ENCODE results near the gene ANXA10. TPM values are rescaled to one million over a fixed set of nuclear protein-coding genes. Genes with fewer than 3 reads are reported as not detected.
"Not testable (repeated sequence)": the region's sequence is repeated elsewhere in the genome, so short reads cannot be mapped to it uniquely, and the experiment has no call there.

ANXA10 gene
- total RNA-seq, 2 experiments from 2014 or later: not detected

DNA sequence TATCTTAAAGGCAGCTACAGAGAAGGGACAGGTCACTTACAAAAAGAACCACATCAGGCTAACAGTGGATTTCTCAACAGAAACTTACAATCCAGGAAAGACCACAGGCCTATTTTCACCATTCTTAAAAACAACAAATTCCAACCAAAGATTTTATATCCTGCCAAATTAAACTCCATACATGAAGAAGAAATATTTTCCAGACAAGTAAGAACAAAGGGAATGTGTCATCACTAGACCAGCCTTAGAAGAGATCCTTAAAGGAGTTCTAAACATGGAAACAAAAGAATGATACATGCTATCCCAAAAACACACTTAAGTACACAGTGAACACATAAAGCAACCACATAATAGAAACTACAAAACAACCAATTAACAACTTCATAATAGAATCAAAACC, 105.6 kb downstream of the ANXA10 start:
- Mint-ChIP-seq H3K4me3 (no peak overlapping the region), H3K27ac (no peak overlapping the region), H3K9me3 (peaks cover 8% of the 10 kb centered on the region), H3K4me1 (peaks cover 4% of the 10 kb centered on the region), H3K27me3 (no peaks in the 10 kb centered on the region), H3K36me3 (peaks cover 28% of the 10 kb centered on the region)
- no peak for DNase-seq
- POLR2A ChIA-PET: no interaction called here
- no peak for ATAC-seq (ENCODE audit: low read depth)

GRCh38 chr4:168199260-168199957, 107.1 kb downstream of the ANXA10 start:
- POLR2A ChIA-PET: no interaction called here
- no peaks in the 10 kb centered on the region for H3K27me3 Mint-ChIP-seq
- peaks cover 14% of the 10 kb centered on the region for H3K9me3 Mint-ChIP-seq
- peaks cover 4% of the 10 kb centered on the region for H3K4me1 Mint-ChIP-seq
- DNase-seq: no peak
- H3K36me3 Mint-ChIP-seq: peaks cover 26% of the 10 kb centered on the region
- ATAC-seq (ENCODE audit: low read depth): no peak
- H3K27ac Mint-ChIP-seq: no peak overlapping the region
- H3K4me3 Mint-ChIP-seq: no peak overlapping the region

- peaks cover 4% of the 10 kb centered on the region for H3K4me1 Mint-ChIP-seq
- POLR2A ChIA-PET: no interaction called here
- H3K27ac Mint-ChIP-seq: no peak overlapping the region
- peaks cover 35% of the 10 kb centered on the region for H3K36me3 Mint-ChIP-seq
- H3K4me3 Mint-ChIP-seq: no peak overlapping the region
- no peak for ATAC-seq (ENCODE audit: low read depth)
- DNase-seq: no peak
- H3K27me3 Mint-ChIP-seq: no peaks in the 10 kb centered on the region
- H3K9me3 Mint-ChIP-seq: peaks cover 17% of the 10 kb centered on the region
These were observed 108.3 kb downstream of the ANXA10 start for GRCh38 chr4:168200685-168201084.

DNA sequence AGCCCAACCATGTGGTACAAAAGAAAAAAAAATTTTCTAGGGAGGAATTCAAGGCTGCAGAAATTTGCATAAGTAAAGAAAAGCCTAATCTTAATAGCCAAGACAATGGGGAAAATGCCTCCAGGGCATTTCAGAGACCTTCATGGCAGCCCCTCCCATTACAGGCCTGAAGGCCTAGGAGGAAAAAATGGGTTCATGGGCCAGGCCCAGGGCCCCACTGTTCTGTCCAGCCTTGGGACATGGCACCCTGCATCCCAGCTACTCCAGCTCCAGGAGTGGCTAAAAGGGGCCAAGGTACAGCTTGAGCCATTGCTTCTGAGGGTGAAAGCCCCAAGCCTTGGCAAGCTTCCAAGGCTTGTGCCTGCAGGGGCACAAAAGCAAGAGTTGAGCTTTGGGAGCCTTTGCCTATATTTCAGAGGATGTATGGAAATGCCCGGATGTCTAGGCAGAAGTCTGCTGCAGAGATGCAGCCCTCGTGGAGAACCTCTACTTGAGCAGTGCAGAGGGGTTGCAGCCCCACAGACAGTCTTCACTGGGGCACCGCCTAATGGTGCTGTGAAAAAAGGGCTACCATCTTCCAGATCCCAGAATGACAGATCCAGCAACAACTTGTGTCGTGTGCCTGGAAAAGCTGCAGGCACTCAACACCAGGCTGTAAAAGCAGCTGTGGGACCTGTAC, 111.0 kb downstream of the ANXA10 start:
- ATAC-seq (ENCODE audit: low read depth): no peak
- peaks cover 4% of the 10 kb centered on the region for H3K4me1 Mint-ChIP-seq
- H3K9me3 Mint-ChIP-seq: peaks cover 19% of the 10 kb centered on the region
- H3K27me3 Mint-ChIP-seq: no peaks in the 10 kb centered on the region
- no peak overlapping the region for H3K4me3 Mint-ChIP-seq
- POLR2A ChIA-PET: no interaction called here
- H3K36me3 Mint-ChIP-seq: peaks cover 41% of the 10 kb centered on the region
- DNase-seq: no peak
- no peak overlapping the region for H3K27ac Mint-ChIP-seq

- ATAC-seq (ENCODE audit: low read depth): no peak
- no peak for DNase-seq
- H3K4me3 Mint-ChIP-seq: no peak overlapping the region
- H3K9me3 Mint-ChIP-seq: peaks cover 11% of the 10 kb centered on the region
- no peaks in the 10 kb centered on the region for H3K27me3 Mint-ChIP-seq
- POLR2A ChIA-PET: interaction anchor here (1.6 kb wide), 1 partner anchor 109 kb away, joined by 4 read pairs; no protein-coding TSS in a partner anchor
- H3K27ac Mint-ChIP-seq: no peak overlapping the region
- no peaks in the 10 kb centered on the region for H3K4me1 Mint-ChIP-seq
- peaks cover 51% of the 10 kb centered on the region for H3K36me3 Mint-ChIP-seq
These were observed 116.7 kb downstream of the ANXA10 start for GRCh38 chr4:168208957-168209614.

DNA sequence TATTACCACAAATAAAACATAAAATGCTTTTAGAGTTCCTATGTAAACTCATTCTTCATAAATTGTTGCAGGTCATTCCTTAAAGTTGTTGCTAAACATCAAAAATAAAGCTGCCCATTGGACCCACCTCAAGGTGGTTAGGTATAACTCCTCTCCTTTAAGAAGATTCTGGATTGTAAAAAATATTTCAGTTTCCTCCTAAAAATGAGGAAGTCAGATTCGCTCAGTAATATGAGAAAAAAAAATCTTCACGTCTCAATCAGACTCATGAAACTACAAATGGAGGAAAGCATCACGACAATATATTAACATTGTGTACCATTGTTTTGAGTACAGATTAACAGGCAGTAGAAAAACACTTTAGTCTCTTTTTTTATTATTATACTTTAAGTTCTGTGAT, 120.3 kb downstream of the ANXA10 start:
- Mint-ChIP-seq H3K9me3 (peaks cover 5% of the 10 kb centered on the region), H3K27me3 (no peaks in the 10 kb centered on the region), H3K4me1 (no peaks in the 10 kb centered on the region), H3K4me3 (no peak overlapping the region), H3K36me3 (peaks cover 63% of the 10 kb centered on the region), H3K27ac (no peak overlapping the region)
- POLR2A ChIA-PET: no interaction called here
- DNase-seq (no peak), ATAC-seq (ENCODE audit: low read depth) (no peak)

- H3K4me3 Mint-ChIP-seq; H3K27me3 Mint-ChIP-seq; H3K27ac Mint-ChIP-seq; H3K4me1 Mint-ChIP-seq; POLR2A ChIA-PET; DNase-seq; ATAC-seq (ENCODE audit: low read depth); H3K9me3 Mint-ChIP-seq: not testable (repeated sequence)
- peaks cover 68% of the 10 kb centered on the region for H3K36me3 Mint-ChIP-seq
These were observed 121.2 kb downstream of the ANXA10 start for GRCh38 chr4:168213511-168213910.

GRCh38 chr4:168218645-168219044, 126.3 kb downstream of the ANXA10 start:
- H3K4me1 Mint-ChIP-seq: no peaks in the 10 kb centered on the region
- no peak overlapping the region for H3K27ac Mint-ChIP-seq
- no peaks in the 10 kb centered on the region for H3K27me3 Mint-ChIP-seq
- H3K4me3 Mint-ChIP-seq: no peak overlapping the region
- DNase-seq (no peak), ATAC-seq (ENCODE audit: low read depth) (no peak)
- POLR2A ChIA-PET: no interaction called here
- H3K9me3 Mint-ChIP-seq: peaks cover 3% of the 10 kb centered on the region
- H3K36me3 Mint-ChIP-seq: peaks cover 79% of the 10 kb centered on the region

- Mint-ChIP-seq H3K27me3 (no peaks in the 10 kb centered on the region), H3K27ac (no peak overlapping the region), H3K9me3 (peaks cover 2% of the 10 kb centered on the region), H3K4me3 (no peak overlapping the region), H3K4me1 (no peaks in the 10 kb centered on the region), H3K36me3 (peaks cover 67% of the 10 kb centered on the region)
- POLR2A ChIA-PET: no interaction called here
- no peak for DNase-seq
- ATAC-seq (ENCODE audit: low read depth): no peak
These were observed 128.6 kb downstream of the ANXA10 start for GRCh38 chr4:168220893-168221292.

- ATAC-seq (ENCODE audit: low read depth) (no peak), DNase-seq (no peak)
- Mint-ChIP-seq H3K27me3 (no peaks in the 10 kb centered on the region), H3K9me3 (peaks cover 2% of the 10 kb centered on the region), H3K4me3 (no peak overlapping the region), H3K4me1 (no peaks in the 10 kb centered on the region), H3K36me3 (peaks cover 63% of the 10 kb centered on the region), H3K27ac (no peak overlapping the region)
- POLR2A ChIA-PET: no interaction called here
These were observed 129.0 kb downstream of the ANXA10 start for GRCh38 chr4:168221301-168221700.

Other genes starting within 250 kb of the ANXA10 start
- gene DDX60, start 226.2 kb downstream of the ANXA10 start, total RNA-seq: 100 to 1,000 TPM; 137 to 141 TPM

Data from activated naive CD8-positive, alpha-beta T cell treated with anti-CD3 and anti-CD28 coated beads, Interleukin-2, amount 10 ng/mL, durations not matched to agents 7 days and 5 days (primary cell).